Stimulated activated CD4-positive, alpha-beta T cell treated with anti-CD3 and anti-CD28 coated beads, Interleukin-2, amount 100 ng/mL, for 24 hours (primary cell): ENCODE measurements around the gene SLC25A48.
"Not testable (repeated sequence)": the region's sequence is repeated elsewhere in the genome, so short reads cannot be mapped to it uniquely, and the experiment has no call there.

Experiments
- DNase-seq, 2 donors: peaks; one replicate each; pipeline ENCODE4 v3.0.0-alpha.2; 2020

The SLC25A48 gene

DNA sequence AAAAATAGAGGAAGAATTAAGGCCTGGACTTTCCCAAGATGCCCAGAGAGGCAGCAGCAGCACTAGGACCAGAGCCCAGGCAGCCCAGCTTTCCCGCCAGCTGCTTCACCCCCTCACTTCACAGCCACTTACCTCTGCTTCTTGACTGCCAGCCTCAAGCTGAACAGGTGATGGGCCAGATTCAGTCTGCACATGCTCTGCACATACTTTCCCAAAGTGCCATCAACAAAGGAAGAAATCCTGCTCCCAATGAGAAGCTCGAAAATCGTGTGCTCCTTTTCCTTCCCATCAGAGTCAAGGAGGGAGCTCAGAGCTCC, 4.1 kb upstream of the SLC25A48 start:
- no peak for DNase-seq

DNA sequence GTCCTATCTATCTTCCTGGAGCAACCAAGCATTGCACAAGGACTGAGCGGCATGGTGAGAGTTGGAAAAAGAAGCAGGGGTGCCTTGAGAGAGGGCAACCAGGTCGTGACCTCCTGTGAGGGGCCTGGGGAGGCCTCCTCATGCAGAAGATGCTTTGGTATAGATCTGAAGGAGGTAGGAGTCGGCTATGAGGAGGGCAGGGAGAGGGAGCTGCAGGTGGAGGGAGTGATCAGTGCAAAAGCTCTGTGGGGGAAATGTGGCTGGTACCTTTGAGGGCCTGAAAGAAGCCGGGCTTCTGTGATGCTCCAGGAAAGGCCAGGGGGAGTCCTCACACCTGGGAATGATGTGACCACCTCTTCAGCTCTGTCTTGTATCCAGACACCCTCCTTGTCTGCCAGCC, 3.6 kb upstream of the SLC25A48 start:
- DNase-seq: no peak

- no peak for DNase-seq
Measured at GRCh38 chr5:135831439-135831838, 3.0 kb upstream of the SLC25A48 start.

GRCh38 chr5:135831851-135832555, 2.5 kb upstream of the SLC25A48 start:
- no peak for DNase-seq

- DNase-seq: peak in 1 of 2 donors; percentile 11
Measured at GRCh38 chr5:135832941-135833920, 1.2 kb upstream of the SLC25A48 start.

DNA sequence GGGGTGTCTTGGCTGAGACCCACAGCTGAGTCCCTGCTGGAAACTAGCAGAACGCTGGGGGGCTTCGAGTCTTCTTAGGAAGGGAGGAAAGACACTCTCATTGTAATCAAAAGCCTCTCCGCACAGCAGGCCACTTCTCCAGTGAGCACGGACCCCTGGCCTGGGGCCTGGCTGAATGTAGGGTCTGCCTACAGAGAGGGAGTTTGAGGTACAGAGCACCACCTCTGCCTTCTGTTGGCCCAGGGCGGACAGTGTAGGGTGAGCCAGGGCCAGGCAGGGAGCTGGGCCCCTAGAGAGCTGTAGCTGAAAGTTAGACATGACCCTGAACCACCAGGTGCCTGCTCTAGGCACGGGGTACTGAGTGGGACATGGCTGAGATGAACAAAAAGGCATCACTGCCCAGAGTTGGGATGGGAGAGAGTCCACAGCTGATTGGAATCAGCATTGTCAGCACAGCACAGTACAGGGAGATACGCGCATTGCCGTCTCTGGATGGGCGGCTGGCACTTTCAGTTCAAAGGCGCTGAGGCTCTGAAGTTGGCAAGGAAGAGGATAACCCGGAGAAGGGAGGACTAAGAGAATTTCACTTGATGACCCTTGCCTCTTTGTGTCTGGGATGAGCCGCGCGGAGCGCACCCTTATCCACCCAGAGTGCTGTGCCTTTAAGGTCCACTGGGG, 363 bp upstream of the SLC25A48 start:
- peak in 1 of 2 donors; percentile 18 for DNase-seq

DNA sequence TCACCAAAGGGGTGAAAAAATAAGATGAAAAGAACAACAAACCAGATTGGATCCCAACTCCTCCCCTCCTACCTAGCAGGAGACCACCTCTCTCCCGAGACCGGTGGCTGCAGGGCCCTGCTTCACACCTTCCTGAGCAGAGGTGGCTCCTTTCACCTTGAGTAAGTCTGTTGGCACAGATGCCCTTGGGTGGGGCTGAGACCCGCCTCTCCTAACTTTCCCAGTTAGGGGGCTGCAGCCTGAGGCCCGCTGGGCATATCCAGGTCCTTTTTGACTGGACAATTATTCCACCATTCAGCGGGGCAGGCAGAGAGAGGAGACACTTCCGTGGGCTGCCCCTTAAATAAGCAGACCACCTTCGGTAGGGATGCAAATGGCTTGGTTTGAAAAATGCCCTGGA, 1.3 kb downstream of the SLC25A48 start:
- no peak for DNase-seq

- not testable (repeated sequence) for DNase-seq
Measured at GRCh38 chr5:135838395-135838794, 3.9 kb downstream of the SLC25A48 start.

DNA sequence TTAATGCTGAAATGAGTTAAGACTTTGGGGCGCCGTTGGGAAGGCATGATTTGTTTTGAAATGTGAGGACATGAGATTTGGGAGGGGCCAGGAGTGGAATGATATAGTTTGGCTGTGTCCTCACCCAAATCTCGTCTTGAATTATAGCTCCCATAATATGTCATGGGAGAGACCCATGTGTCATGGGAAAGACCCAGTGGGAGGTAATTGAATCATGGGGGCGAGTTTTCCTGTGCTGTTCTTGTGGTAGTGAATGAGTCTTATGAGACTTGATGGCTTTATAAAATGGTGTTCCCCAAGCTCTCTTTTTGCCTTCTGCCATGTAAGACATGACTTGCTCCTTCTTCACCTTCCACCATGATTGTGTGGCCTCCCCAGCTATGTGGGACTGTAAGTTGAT, 5.1 kb downstream of the SLC25A48 start:
- DNase-seq: no peak

DNA sequence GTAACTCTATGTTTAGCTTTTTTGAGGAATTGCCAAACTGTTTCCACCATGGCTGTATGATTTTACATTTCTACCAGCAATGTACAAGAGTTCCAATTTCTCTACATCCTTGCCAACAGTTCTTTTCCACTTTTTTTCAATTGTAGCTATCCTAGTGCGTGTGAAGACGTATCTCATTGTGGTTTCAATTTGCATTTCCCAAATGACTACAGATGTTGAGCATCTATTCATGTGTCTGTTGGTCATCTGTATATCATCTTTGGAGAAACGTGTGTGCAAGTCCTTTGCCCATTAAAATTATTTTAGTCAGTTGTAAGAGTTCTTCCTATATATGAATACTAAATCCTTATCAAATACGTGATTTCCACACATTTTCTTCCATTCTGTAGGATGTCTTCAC, 6.5 kb downstream of the SLC25A48 start:
- DNase-seq: no peak

GRCh38 chr5:135842737-135843136, 8.3 kb downstream of the SLC25A48 start:
- DNase-seq: no peak

GRCh38 chr5:135843571-135844337, 9.3 kb downstream of the SLC25A48 start:
- no peak for DNase-seq

- DNase-seq: no peak
Measured at GRCh38 chr5:135846311-135846710, 11.8 kb downstream of the SLC25A48 start.

DNA sequence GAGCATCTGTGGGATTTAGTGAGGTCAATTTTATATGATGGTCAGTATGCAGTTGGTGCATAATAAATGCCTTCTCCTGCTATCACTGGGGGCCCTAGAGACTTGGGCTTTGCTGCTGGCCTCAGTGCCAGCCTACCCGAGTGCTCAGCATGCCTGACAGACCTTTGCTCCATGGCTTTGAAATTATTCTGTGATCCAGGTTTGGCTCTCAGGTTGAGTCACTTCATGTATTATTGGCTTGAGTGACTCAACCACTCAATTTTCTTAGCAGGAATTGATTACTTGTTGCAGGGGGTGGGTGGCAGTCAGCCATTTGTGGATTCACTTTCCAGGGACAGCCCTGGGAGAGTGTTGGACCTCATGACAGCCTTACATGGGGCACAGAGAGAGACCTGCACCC, 13.5 kb downstream of the SLC25A48 start:
- no peak for DNase-seq

DNA sequence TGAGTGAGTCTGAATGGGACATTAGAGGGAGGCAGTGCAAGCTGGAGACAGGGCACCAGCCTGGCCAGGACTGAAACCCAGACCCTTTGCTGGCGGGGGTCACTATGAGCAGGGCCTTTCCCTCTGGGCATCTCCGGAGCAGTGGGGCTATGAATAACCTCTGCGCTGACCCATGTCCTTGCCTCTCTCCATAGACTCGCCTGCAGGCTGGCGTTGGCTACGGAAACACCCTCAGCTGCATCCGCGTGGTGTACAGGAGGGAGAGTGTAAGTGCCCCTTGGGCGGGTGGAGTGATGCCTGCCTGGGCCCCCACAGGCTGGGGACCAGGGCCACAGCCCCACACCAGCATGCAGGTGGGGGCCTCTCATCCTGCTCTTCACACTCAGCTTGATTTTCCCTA, 15.8 kb downstream of the SLC25A48 start:
- DNase-seq: no peak

DNA sequence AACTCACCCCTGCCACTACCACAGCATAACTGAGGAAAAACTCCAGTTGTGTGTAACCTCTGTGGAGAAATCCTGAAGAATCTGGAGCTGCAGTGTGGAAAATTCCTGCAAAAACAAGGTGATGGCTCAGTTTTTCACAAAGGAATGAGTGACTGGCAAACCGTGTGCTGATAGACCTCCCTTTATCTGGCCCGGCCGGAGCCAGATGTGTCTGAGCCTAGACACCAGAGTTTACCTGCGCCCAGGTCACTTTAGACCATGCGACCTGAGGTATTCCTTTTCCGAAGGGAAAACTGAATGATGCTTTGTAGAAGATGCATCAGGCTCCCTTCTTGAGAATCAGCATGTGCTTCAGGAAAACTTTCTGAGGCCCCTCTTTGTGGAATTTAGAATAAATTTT, 16.2 kb downstream of the SLC25A48 start:
- no peak for DNase-seq

GRCh38 chr5:135851186-135851914, 16.9 kb downstream of the SLC25A48 start:
- no peak for DNase-seq

DNA sequence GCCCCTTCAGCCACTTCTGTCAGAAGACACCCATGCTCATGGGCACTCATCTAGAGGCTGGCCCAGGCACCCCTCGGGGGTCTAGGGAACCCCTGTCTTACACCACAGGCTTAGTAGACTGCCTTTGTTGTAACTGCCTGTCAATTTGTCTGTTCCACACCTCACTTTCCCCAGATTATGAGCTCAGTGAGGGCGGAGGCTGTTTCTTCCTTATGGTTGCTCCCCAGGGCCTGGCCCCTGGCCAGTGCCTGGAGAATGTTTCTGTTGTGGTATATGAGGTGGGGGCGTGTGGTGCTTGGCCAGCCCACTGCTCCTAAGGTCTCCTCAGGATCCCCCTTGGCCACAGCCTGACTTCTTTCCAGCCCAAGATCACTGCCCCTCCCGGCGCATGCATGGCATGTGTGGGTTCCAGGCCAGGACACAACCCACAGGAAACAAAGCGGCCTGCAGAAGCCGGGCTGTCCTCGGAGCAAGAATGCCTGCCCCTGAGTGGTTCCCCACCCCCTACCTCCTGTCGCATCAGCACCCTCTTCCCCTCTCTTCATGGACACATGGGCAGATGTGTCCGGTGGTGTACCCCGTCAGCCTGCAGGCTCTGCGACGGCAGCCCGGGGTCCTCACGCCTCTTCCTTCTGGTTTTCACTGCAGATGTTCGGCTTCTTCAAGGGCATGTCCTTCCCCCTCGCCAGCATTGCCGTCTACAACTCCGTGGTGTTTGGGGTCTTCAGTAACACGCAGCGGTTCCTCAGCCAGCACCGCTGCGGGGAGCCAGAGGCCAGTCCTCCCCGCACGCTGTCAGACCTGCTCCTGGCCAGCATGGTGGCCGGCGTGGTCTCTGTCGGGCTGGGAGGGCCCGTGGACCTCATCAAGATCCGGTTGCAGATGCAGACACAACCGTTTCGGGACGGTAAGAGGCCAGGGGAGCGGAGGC, 17.7 kb downstream of the SLC25A48 start:
- DNase-seq: no peak

- DNase-seq: no peak
Measured at GRCh38 chr5:135857630-135858311, 23.3 kb downstream of the SLC25A48 start.

DNA sequence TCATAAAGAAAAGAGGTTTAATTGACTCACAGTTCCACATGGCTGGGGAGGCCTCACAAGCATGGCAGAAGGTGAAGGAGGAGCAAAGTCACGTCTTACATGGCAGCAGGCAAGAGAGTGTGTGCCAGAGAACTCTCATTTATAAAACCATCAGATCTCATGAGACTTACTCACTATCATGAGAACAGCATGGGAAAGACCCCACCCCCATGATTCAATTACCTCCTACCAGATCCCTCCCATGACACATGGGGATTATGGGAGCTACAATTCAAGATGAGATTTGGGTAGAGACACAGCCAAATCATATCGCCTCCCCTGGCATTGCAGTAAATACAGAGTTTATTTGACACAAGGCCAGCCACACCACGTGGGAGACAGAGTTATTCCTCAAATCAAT, 24.7 kb downstream of the SLC25A48 start:
- DNase-seq: not testable (repeated sequence)
